Measurements from ENCODE around the gene NBEAL2. TPM values are rescaled to one million over a fixed set of nuclear protein-coding genes. Genes with fewer than 3 reads are reported as not detected.

Gene NBEAL2
- total RNA-seq, 1 donor from 2014 or later: 14.8 TPM

DNA sequence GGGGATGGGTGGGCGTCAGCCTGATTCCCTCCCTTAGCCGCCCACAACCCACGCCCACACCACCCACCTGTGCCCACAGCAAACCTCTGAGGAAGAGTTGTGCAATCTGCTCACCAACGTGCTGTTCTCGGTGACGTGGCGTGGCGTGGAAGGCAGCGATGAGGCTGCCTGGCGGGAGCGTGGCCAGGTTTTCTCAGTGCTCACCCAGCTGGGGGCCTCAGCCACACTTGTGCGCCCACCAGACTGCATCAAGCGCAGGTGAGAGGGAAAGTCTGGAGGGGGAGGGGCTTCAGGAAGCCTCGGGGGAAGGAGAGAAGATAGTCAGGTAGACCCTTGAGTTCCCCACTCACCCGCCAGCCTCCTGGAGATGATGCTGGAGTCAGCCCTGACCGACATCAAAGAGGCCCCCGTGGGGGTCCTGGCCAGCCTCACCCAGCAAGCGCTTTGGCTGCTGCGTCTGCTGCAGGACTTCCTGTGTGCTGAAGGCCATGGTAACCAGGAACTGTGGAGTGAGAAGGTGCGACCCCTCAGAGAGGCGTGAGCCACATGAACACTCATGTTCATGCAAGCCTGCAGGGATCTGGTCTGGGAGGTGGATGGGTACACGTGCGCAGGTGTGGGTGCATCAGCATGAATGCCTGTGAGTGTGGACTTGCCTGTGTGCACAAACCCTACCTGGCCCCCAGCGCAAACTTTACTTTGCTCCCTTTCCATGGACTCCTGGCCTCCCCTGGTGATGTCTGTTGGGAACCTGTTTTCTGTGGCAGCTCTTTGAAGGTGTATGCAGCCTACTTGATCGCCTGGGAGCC, 21.7 kb downstream of the NBEAL2 start:
- DNase-seq (ENCODE audit: low read depth): no peak
- Histone ChIP-seq H3K36me3 (ENCODE audit: insufficient read depth, low read length) (no peaks in the 10 kb centered on the region), H3K9ac (ENCODE audit: low read length) (no peak overlapping the region), H4K20me1 (ENCODE audit: insufficient read depth, low read length) (no peaks in the 10 kb centered on the region), H3K27me3 (ENCODE audit: insufficient read depth, low read length) (no peaks in the 10 kb centered on the region), H3K9me3 (ENCODE audit: insufficient read depth, low read depth, low read length) (no peaks in the 10 kb centered on the region), H3K4me3 (ENCODE audit: insufficient read depth, low read depth, low read length) (no peak overlapping the region), H3K4me1 (ENCODE audit: insufficient read depth, low read length) (no peaks in the 10 kb centered on the region), H3K27ac (ENCODE audit: low read depth, low read length) (no peak overlapping the region), H2AFZ (ENCODE audit: low read depth, low read length) (no peak overlapping the region), H3K79me2 (ENCODE audit: insufficient read depth, low read length) (no peaks in the 10 kb centered on the region), H3K4me2 (ENCODE audit: low read length) (no peak overlapping the region)
- H3K4me1 Mint-ChIP-seq (ENCODE audit: low read depth, unreplicated experiment): peaks cover 2% of the 10 kb centered on the region
- H3K27me3 Mint-ChIP-seq (ENCODE audit: low read depth, unreplicated experiment): peaks cover 7% of the 10 kb centered on the region
- no peak overlapping the region for H3K27ac Mint-ChIP-seq (ENCODE audit: unreplicated experiment)
- FAIRE-seq: no peak
- peaks cover 14% of the 10 kb centered on the region for H3K36me3 Mint-ChIP-seq (ENCODE audit: low read depth, unreplicated experiment)
- no peak for TF ChIP-seq EZH2 (IDR thresholded peaks at IDR 0.05; ENCODE audit: insufficient read depth, low read length)
- TF ChIP-seq, protein P1, sequence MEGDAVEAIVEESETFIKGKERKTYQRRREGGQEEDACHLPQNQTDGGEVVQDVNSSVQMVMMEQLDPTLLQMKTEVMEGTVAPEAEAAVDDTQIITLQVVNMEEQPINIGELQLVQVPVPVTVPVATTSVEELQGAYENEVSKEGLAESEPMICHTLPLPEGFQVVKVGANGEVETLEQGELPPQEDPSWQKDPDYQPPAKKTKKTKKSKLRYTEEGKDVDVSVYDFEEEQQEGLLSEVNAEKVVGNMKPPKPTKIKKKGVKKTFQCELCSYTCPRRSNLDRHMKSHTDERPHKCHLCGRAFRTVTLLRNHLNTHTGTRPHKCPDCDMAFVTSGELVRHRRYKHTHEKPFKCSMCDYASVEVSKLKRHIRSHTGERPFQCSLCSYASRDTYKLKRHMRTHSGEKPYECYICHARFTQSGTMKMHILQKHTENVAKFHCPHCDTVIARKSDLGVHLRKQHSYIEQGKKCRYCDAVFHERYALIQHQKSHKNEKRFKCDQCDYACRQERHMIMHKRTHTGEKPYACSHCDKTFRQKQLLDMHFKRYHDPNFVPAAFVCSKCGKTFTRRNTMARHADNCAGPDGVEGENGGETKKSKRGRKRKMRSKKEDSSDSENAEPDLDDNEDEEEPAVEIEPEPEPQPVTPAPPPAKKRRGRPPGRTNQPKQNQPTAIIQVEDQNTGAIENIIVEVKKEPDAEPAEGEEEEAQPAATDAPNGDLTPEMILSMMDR (IDR thresholded peaks at IDR 0.05; ENCODE audit: insufficient read depth, low read depth, low read length): no peak
- peaks cover 2% of the 10 kb centered on the region for H3K9me3 Mint-ChIP-seq (ENCODE audit: unreplicated experiment)
- no peak overlapping the region for H3K4me3 Mint-ChIP-seq (ENCODE audit: unreplicated experiment)

DNA sequence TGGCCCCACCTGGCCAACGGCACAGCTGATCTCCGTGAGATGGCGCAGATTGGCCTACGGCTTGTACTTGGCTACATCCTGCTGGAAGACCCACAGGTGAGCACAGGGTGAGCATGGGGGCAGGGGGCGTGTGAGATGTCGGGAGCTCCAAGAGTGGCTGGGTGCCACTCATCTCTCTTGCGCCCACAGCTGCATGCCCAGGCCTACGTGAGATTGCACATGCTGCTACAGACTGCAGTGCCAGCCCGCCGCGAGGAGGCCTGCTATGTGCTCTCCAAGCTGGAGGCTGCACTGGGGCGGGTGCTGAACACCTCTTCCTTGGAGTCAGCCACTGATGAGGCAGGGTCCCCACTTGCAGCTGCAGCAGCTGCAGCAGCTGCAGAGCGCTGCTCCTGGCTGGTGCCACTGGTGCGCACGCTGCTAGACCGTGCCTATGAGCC, 22.3 kb downstream of the NBEAL2 start:
- Histone ChIP-seq H3K4me1 (ENCODE audit: insufficient read depth, low read length) (no peaks in the 10 kb centered on the region), H3K79me2 (ENCODE audit: insufficient read depth, low read length) (no peaks in the 10 kb centered on the region), H3K4me2 (ENCODE audit: low read length) (no peak overlapping the region), H3K4me3 (ENCODE audit: insufficient read depth, low read depth, low read length) (no peak overlapping the region), H3K9ac (ENCODE audit: low read length) (no peak overlapping the region), H4K20me1 (ENCODE audit: insufficient read depth, low read length) (no peaks in the 10 kb centered on the region), H2AFZ (ENCODE audit: low read depth, low read length) (no peak overlapping the region), H3K36me3 (ENCODE audit: insufficient read depth, low read length) (no peaks in the 10 kb centered on the region), H3K27ac (ENCODE audit: low read depth, low read length) (no peak overlapping the region), H3K27me3 (ENCODE audit: insufficient read depth, low read length) (no peaks in the 10 kb centered on the region), H3K9me3 (ENCODE audit: insufficient read depth, low read depth, low read length) (no peaks in the 10 kb centered on the region)
- Mint-ChIP-seq H3K4me1 (ENCODE audit: low read depth, unreplicated experiment) (peaks cover 2% of the 10 kb centered on the region), H3K9me3 (ENCODE audit: unreplicated experiment) (peaks cover 2% of the 10 kb centered on the region), H3K27me3 (ENCODE audit: low read depth, unreplicated experiment) (peaks cover 7% of the 10 kb centered on the region), H3K4me3 (ENCODE audit: unreplicated experiment) (no peak overlapping the region), H3K36me3 (ENCODE audit: low read depth, unreplicated experiment) (peaks cover 16% of the 10 kb centered on the region), H3K27ac (ENCODE audit: unreplicated experiment) (no peak overlapping the region)
- TF ChIP-seq, protein P1 (IDR thresholded peaks at IDR 0.05; ENCODE audit: insufficient read depth, low read depth, low read length): no peak
- no peak for TF ChIP-seq EZH2 (IDR thresholded peaks at IDR 0.05; ENCODE audit: insufficient read depth, low read length)
- FAIRE-seq (no peak), DNase-seq (ENCODE audit: low read depth) (no peak)

Measured in astrocyte (in vitro differentiated cells and primary cell).